LNCaP clone FGC (cell line): ENCODE measurements around the gene SAP30L.

Experiments used
- DNase-seq: peaks from one replicate; pipeline ENCODE4 v3.0.0-alpha.2; 2011; ENCODE audit warnings: low read depth
- H3K4me3 ChIP-seq: 2 replicates; pipeline ENCODE4 v1.5.1; 2011; ENCODE audit warnings: mild to moderate bottlenecking, low read depth, low read length, control low read depth
- TF ChIP-seq, protein P1 (sequence below): IDR thresholded peaks from 2 replicates; pipeline ENCODE4 v1.5.1; 2012; ENCODE audit warnings: mild to moderate bottlenecking; ENCODE audit not compliant: control insufficient read depth, insufficient read depth; ENCODE audit errors: extremely low read depth

The SAP30L gene

DNA sequence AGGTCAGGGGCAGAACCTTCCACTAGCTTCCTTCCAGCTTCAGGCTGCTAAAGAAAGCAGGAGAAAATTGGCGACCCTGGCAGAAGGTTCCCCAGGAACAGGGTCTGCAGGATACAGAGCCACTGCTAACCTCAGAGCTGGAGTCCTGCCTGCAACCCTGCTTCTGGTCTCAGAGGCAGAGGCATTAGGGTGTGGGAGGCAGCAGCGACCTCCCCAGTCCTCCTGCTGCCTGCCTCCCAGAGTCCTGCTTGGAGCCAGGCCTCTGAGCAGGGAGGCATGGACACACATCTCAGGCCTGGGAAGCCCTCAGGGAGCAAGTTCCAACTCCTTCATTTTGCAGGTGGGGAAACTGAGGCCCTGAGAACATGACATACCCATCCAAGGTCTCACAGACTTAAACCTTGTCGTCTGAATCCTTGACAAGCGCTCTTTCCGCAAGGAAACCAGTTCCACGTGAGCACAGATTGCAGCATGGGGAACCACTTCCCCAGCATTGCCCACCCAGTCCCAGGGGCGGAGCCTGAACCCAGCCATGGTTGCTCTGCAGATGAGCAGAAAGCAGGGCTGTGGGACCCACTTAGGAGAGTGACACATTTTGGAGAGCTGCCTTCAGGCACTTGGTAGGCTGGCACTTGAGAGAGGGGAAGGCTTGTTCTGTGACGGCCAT, 60.4 kb downstream of the SAP30L start:
- TF ChIP-seq, protein P1, sequence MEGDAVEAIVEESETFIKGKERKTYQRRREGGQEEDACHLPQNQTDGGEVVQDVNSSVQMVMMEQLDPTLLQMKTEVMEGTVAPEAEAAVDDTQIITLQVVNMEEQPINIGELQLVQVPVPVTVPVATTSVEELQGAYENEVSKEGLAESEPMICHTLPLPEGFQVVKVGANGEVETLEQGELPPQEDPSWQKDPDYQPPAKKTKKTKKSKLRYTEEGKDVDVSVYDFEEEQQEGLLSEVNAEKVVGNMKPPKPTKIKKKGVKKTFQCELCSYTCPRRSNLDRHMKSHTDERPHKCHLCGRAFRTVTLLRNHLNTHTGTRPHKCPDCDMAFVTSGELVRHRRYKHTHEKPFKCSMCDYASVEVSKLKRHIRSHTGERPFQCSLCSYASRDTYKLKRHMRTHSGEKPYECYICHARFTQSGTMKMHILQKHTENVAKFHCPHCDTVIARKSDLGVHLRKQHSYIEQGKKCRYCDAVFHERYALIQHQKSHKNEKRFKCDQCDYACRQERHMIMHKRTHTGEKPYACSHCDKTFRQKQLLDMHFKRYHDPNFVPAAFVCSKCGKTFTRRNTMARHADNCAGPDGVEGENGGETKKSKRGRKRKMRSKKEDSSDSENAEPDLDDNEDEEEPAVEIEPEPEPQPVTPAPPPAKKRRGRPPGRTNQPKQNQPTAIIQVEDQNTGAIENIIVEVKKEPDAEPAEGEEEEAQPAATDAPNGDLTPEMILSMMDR, result no peak
- no peak for DNase-seq
- H3K4me3 ChIP-seq, result no peak overlapping the region

DNA sequence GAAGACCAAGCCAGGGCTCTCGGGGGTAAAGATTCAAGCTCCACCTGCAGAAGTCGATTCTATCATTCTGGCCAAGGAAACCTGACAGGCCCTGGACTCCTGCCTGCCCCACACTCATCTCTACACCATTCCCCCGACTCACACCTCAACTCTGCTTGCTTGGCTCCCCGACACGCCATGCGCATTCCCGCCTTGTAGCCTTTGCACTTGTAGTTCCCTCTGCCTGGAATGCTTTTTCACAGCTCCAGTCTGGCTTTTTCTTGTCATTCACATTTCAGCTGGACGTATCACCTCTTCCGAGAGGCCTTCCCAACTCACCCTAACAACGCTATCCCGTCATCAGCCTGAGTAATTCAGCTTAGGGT, 60.9 kb downstream of the SAP30L start:
- H3K4me3 ChIP-seq, result no peak overlapping the region
- no peak for DNase-seq
- TF ChIP-seq, protein P1, result no peak

DNA sequence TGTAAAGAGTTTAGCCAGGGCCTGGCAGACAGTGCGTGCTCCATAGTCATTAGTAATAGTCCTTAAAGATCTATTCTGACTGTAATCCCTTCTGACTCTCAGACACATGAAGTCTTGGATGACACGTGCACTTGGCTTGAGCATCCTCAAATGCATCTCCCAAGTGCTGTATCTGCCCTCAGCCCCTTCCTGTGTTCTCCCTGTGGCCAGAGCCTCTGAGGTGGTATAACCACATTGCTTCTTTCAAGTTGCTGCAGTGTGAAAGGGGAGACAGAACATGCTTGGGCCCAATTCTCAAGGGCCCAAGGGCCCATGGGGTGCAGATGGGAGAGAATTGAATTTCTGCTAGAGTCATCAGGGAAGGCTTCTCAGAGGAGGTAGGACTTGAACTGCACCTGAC, 62.3 kb downstream of the SAP30L start:
- TF ChIP-seq, protein P1, result no peak
- no peak overlapping the region for H3K4me3 ChIP-seq
- no peak for DNase-seq

DNA sequence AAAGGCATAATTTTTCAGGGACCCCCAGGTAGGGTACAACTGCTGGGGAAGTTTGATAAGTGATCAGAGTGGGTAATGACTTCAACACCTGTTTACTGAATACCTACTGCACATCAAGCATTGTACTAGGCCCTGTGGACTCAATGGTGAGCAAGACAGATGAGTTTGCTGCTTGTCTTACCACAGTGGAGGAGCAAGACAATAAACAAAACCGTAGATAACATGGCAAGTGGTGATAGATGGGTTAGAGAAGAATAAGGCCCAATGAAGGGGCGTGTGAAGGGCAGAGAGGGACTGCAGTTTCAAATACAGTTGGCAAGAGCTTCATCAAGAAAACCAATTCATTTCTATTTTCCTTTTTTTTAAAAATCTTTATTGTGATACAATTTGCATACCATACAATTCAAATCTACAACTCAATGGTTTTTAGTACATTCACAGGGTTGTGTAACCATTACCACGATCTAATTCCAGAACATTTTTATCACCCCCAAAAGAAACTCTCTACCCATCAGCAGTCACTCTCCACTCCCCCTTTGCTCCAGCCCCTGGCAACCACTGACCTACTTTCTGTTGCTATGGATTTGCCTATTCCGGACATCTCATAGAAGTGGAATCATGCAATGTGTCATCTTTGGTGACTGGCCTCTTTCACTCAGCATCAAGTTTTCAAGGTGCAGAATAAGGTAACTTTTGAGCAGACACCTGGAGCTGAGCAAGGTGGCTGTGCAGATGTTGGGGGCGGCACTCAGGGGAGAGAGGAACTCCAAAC, 64.2 kb downstream of the SAP30L start:
- no peak overlapping the region for H3K4me3 ChIP-seq
- TF ChIP-seq, protein P1, result no peak
- no peak for DNase-seq
